ENCODE results near the gene CILP2. TPM values are rescaled to one million over a fixed set of nuclear protein-coding genes. Genes with fewer than 3 reads are reported as not detected.

CILP2 gene
- total and polyA plus RNA-seq, 2 of the 4 experiments (the other 2 are of a cell fraction), result 0.18 to 0.87 TPM

- BruUV-seq (replicated peaks), result no TSS peak
- Histone ChIP-seq H4K20me1 (ENCODE audit: insufficient read depth, low read length) (no peaks in the 10 kb centered on the region; the same call in 1 of the 2 replicates), H3K14ac (replicated peaks; ENCODE audit: low read depth, low read length) (no peak overlapping the region), H2BK20ac (ENCODE audit: low read depth, low read length) (no peak overlapping the region), H3K56ac (ENCODE audit: extremely low read depth, insufficient read depth, low read length) (no peak overlapping the region), H2AFZ (replicated peaks; ENCODE audit: low read length, poor library complexity) (peak overlapping the region; percentile 72), H3K23ac (ENCODE audit: low read depth, low read length) (no peak overlapping the region), H2BK120ac (ENCODE audit: low read depth, low read length) (no peak overlapping the region), H3K27me3 (ENCODE audit: control insufficient read depth, insufficient read depth, low read length) (peaks cover 12% of the 10 kb centered on the region; the same call in 1 of the 2 replicates), H3K18ac (ENCODE audit: low read depth, low read length) (no peak overlapping the region), H2AK5ac (ENCODE audit: low read depth, low read length) (peak overlapping the region; percentile 67; the same call in 1 of the 2 replicates), H3K79me1 (ENCODE audit: low read depth in 1 of 2, low read length in 2 of 2) (no peaks in the 10 kb centered on the region), H2AK9ac (replicated peaks; ENCODE audit: low read depth, low read length, poor library complexity) (peak overlapping the region; percentile 55), H3K27ac (ENCODE audit: insufficient read depth, low read length) (no peak overlapping the region), H2BK15ac (ENCODE audit: low read depth, low read length) (no peak overlapping the region), H3K9ac (ENCODE audit: low read depth, low read length) (no peak overlapping the region), H3K9me1 (ENCODE audit: insufficient read depth, low read length) (no peaks in the 10 kb centered on the region), H3K4me2 (ENCODE audit: low read depth, low read length) (no peak overlapping the region), H3K4ac (ENCODE audit: low read depth, low read length) (no peak overlapping the region), H3K4me1 (ENCODE audit: control insufficient read depth, insufficient read depth, low read length) (no peaks in the 10 kb centered on the region), H4K5ac (ENCODE audit: low read depth, low read length) (no peak overlapping the region), H4K91ac (ENCODE audit: insufficient read depth, low read depth, low read length) (no peak overlapping the region), H3K9me3 (ENCODE audit: control insufficient read depth, insufficient read depth, low read length) (no peaks in the 10 kb centered on the region), H3K4me3 (ENCODE audit: insufficient read depth, low read depth, low read length) (no peak overlapping the region), H3K36me3 (ENCODE audit: control insufficient read depth, insufficient read depth, low read length) (no peaks in the 10 kb centered on the region), H4K8ac (ENCODE audit: low read depth in 2 of 2, low read length in 2 of 2) (no peak overlapping the region), H2BK5ac (ENCODE audit: low read depth, low read length, poor library complexity, severe bottlenecking) (no peak overlapping the region)
- DNase-seq (no peak), ATAC-seq (ENCODE audit: low read depth) (no peak)
- WGBS, 2 experiments (ENCODE audit: extremely low coverage in 2 of 2, insufficient read length in 1 of 2), result 65% methylated on average over 16 of the region's 23 CpGs; no CpG with 5 or more reads in 1 of the 2 experiments
- dilution Hi-C loops (cut with HindIII; ENCODE audit: low sequenced_read_pairs, unreplicated experiment), result no loop called here
- intact Hi-C loops (cut with micrococcal nuclease), result loop anchor here (5.0 kb wide), 1 partner anchor 92 kb away; the partner anchor contains the start of gene GMIP
- no peak for TF ChIP-seq CTCF (conservative IDR thresholded peaks at IDR 0.05; ENCODE audit: low read depth, low read length)
- no peak for TF ChIP-seq RFX5 (IDR thresholded peaks at IDR 0.05; ENCODE audit: low read depth, low read length)
- no peak for TF ChIP-seq ELK1 (IDR thresholded peaks at IDR 0.05; ENCODE audit: borderline replicate concordance, low read depth, low read length)
- no peak for TF ChIP-seq USF2 (IDR thresholded peaks at IDR 0.05; ENCODE audit: low read depth, low read length)
- TF ChIP-seq BHLHE40 (IDR thresholded peaks at IDR 0.05; ENCODE audit: low read depth, low read length), result no peak
- TF ChIP-seq POLR2A (IDR thresholded peaks at IDR 0.05; ENCODE audit: low read depth, low read length), result no peak
- no peak for TF ChIP-seq MXI1 (IDR thresholded peaks at IDR 0.05; ENCODE audit: borderline replicate concordance, low read depth, low read length)
- TF ChIP-seq FOS (IDR thresholded peaks at IDR 0.05; ENCODE audit: low read depth, low read length), result no peak
- no peak for TF ChIP-seq SMC3 (IDR thresholded peaks at IDR 0.05; ENCODE audit: low read depth, low read length)
- no peak for TF ChIP-seq RCOR1 (IDR thresholded peaks at IDR 0.05; ENCODE audit: insufficient replicate concordance, low read length)
- no peak for TF ChIP-seq NFE2L2 (IDR thresholded peaks at IDR 0.05; ENCODE audit: low read depth, low read length)
- TF ChIP-seq CEBPB (IDR thresholded peaks at IDR 0.05; ENCODE audit: low read depth, low read length), result no peak
- TF ChIP-seq MAFK (IDR thresholded peaks at IDR 0.05; ENCODE audit: low read depth, low read length), result no peak
- TF ChIP-seq CHD1 (IDR thresholded peaks at IDR 0.05; ENCODE audit: low read depth, low read length), result no peak
- TF ChIP-seq RAD21 (IDR thresholded peaks at IDR 0.05; ENCODE audit: low read length), result no peak
- no peak for TF ChIP-seq MAZ (IDR thresholded peaks at IDR 0.05; ENCODE audit: borderline replicate concordance, low read depth, low read length)
- ChIA-PET CTCF (no interaction called here), POLR2A (ENCODE audit: unreplicated experiment) (no interaction called here)
- in situ Hi-C loops (cut with MboI; ENCODE audit: low sequenced_read_pairs), result loop anchor here (25.0 kb wide), 1 partner anchor 412 kb away; no protein-coding TSS in a partner anchor
Measured at GRCh38 chr19:19549804-19550464, 11.9 kb downstream of the CILP2 start.

All from IMR-90 (cell line).